ENCODE results near the gene AMH.
A peak's percentile ranks its signal among the peaks of the same experiment; 100 is the strongest.

The AMH gene

DNA sequence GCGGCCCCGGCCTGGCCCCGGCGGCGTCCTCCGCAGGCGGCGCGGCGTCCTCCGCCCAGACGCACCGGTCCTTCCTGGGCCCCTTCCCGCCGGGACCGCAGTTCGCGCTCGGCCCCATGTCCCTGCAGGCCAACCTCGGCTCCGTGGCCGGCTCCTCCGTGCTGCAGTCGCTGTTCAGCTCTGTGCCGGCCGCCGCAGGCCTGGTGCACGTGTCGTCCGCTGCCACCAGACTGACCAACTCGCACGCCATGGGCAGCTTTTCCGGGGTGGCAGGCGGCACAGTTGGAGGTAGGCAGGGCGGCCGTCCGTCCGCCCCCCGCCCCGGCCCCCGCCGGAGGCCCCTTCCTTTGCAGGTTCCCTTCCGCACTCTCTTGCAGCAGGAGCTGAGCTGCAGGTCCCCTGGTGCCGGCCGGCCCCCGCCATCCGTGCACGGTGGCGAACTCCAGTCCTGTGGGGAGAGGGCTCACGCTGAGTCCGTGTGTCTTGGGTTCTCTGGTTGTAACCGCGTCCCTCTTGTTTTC lies 22.2 kb upstream of the AMH start:
- no peaks in the 10 kb centered on the region for H3K9me3 Mint-ChIP-seq

DNA sequence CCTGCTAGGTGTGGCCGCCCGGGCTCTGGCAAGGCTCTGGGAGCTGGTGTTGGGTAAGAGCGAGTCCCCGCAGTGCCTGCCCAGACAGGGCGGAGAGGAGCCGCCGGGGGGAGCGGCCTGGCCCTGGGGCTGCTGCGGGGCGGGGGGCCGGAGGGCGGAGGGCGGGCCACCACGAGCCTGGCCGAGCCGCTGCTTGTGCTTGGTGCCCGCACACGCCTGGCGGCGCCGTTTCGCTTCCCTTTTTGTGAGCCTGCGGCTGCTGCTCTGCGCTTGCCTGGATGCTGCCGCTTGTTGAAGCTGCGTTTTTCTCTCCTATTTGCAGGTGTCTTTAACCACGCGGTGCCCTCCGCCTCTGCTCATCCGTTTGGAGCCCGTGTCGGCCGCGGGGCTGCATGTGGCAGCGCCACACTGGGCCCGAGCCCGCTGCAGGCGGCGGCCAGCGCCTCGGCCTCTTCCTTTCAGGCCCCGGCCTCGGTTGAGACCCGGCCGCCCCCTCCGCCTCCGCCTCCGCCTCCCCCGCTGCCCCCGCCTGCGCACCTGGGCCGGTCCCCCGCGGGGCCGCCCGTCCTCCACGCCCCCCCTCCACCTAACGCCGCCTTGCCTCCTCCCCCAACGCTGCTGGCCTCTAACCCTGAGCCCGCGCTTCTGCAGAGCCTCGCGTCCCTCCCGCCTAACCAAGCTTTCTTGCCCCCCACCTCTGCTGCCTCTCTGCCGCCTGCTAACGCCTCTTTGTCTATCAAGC lies 21.5 kb upstream of the AMH start:
- peaks cover 4% of the 10 kb centered on the region for H3K4me1 Mint-ChIP-seq
- H3K9me3 Mint-ChIP-seq = no peaks in the 10 kb centered on the region
- H3K36me3 Mint-ChIP-seq = peaks cover 39% of the 10 kb centered on the region
- CTCF ChIA-PET = interaction anchor here (0.7 kb wide), 1 partner anchor 40 kb away, joined by 3 read pairs; no protein-coding TSS in a partner anchor
- no peak overlapping the region for H3K4me3 Mint-ChIP-seq
- no peak for DNase-seq
- no peak overlapping the region for H3K27ac Mint-ChIP-seq
- H3K27me3 Mint-ChIP-seq = no peaks in the 10 kb centered on the region

More for the DNA sequence above, 22.2 kb upstream of the AMH start:
- DNase-seq = no peak
- CTCF ChIA-PET = no interaction called here
- Mint-ChIP-seq H3K4me1 (peaks cover 4% of the 10 kb centered on the region), H3K36me3 (peaks cover 36% of the 10 kb centered on the region), H3K27me3 (no peaks in the 10 kb centered on the region), H3K4me3 (no peak overlapping the region), H3K27ac (no peak overlapping the region)

DNA sequence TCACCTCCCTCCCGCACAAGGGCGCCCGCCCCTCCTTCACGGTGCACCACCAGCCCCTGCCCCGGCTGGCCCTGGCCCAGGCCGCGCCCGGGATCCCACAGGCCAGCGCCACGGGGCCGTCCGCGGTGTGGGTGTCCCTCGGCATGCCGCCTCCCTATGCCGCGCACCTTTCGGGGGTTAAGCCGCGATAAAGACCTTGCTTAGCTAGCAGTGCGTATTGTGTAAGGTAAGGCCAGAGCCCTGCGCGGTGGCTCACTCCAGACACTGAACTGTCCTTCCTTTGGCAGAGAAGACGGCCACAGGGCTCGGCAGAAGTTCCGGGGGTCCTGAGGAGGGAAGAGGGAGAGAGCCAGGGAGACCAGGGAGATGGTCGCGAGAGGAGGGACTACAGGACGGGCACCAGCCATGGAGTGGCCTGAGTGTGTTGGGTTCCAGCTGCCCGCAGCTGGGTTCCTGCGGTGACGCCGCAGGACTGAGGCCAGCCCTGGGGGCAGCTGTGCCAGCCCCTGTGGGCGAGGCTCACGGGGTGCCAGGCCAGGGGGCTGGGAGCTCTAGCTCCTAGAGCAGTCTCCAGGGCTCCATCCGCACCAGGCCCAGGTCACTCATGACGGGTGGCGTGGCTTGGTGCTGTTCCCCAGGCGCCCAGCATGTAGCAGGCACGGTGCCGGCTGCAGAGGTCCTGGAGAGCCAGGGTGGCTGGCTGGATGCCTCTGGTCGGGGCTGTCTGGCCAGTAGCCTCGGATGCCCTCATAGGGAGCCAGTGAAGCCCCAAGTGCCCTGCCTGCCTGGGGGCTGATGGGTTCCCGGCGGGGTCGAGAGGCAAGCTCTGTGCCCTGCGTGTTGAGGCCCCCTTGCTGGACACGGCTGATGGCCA lies 20.7 kb upstream of the AMH start:
- H3K9me3 Mint-ChIP-seq = no peaks in the 10 kb centered on the region
- no peak overlapping the region for H3K27ac Mint-ChIP-seq
- CTCF ChIA-PET = interaction anchor here (0.7 kb wide), 1 partner anchor 40 kb away, joined by 3 read pairs; no protein-coding TSS in a partner anchor
- no peaks in the 10 kb centered on the region for H3K27me3 Mint-ChIP-seq
- no peak overlapping the region for H3K4me3 Mint-ChIP-seq
- peaks cover 7% of the 10 kb centered on the region for H3K4me1 Mint-ChIP-seq
- peaks cover 41% of the 10 kb centered on the region for H3K36me3 Mint-ChIP-seq
- DNase-seq = no peak

DNA sequence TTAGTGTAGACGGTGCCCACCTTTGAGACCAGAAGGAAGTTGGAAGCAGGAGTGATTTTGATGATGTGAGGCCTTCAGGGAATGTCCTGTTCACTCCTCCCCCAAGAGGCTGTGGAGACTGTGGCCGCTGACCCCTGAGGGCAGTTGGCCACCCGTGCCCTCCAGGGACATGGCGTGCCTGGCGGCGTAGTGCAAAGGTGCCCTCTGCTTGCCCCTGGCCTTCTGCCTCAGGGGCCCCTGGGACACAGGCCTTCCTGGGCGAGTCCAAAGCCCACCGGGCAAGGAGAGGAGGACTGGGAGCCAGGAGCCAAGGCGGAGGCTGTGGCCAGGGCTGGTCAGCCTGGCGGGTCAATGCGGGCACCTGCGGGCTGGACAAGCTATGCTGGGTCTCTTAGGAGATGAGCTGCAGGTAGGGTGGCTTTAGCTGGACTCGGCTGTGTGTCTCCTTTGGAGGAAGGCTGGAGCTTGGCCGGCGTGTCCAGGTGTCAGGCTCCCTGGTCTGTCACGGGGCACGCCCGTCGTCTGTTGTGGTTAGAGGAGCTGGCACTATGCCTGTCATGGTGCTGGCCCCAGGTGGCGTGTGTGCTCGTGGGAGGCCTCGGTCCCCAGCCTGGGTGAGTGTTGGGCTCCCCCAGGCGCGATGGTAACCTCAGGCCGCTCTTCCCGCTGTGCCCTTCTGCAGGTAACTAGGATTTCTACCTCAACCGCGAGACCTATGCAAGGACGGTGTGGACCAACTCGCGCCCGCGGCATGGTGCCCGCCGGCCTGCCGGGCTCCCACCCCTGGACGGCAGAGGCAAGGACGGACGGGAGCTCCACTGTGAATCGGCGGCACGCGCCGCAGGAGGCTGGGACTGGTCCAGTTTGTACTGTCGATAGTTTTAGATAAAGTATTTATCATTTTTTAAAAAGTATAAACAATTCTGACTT lies 19.8 kb upstream of the AMH start:
- Mint-ChIP-seq H3K4me3 (no peak overlapping the region), H3K27ac (no peak overlapping the region), H3K9me3 (no peaks in the 10 kb centered on the region), H3K27me3 (no peaks in the 10 kb centered on the region), H3K36me3 (peaks cover 40% of the 10 kb centered on the region), H3K4me1 (peaks cover 10% of the 10 kb centered on the region)
- CTCF ChIA-PET = no interaction called here
- no peak for DNase-seq

DNA sequence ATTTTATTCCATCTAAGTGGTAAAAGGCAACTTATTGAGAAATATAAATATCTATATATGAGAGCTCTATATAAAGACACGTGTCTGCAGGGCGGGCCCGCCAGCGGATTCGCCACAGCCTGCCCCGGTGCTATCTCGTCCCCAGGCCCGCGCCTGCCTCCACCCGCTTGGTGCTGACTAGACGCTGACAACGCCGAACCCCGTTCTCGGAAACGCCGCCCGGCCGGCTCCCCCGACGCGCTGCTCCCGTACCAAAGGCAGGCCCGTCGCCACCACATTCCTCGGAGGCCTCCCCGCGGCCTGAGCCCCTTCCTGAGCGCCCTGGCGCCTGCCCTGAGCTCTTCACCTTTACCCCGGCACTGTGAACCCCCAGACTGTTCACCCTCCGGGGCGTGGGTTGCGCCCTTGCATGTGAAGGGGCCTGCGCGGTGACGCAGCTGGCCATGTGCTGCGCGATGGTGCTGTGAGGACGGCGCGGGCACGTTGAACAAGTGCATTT lies 19.0 kb upstream of the AMH start:
- CTCF ChIA-PET = interaction anchor here (1.3 kb wide), 1 partner anchor 14 kb away, joined by 4 read pairs; no protein-coding TSS in a partner anchor

DNA sequence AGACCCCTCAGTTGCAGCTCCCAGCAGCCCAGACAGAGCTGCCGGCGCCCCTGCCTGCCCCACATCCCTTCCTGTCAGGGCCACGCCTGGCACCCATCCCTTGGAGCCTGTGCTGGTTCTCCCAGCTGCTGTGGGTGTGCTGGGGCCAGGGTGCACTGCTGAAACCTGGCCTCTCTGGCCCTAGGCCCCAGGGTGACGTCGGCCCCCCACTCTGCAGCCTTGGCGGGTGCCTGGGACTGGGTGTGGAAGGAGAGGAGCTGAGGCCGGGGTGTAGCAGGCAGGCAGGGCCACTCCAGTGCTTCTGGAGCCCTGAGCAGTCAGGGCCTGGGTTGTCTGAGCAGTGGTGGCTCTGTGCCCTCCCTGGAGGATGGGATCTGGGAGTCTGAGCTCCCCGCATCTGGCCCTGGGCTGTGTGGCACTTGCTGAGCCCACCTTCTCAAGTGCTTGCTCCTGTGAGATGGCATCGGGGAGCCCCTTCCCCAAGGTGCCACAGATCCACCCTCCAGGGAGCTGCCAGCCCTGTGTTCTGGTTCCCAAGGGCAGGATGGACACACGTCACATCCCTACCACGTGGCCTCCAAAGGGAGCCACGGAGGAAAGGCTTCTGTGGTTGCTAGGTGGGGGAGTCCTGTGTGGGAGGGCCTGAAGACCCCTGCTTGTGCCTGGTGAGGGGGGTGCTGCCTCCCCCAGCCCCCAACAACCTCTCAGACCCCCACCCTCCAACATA lies 18.2 kb upstream of the AMH start:
- CTCF ChIA-PET = interaction anchor here (1.3 kb wide), 1 partner anchor 15 kb away, joined by 4 read pairs; no protein-coding TSS in a partner anchor
- Mint-ChIP-seq H3K27me3 (no peaks in the 10 kb centered on the region), H3K4me1 (peaks cover 20% of the 10 kb centered on the region), H3K36me3 (peaks cover 33% of the 10 kb centered on the region), H3K4me3 (no peak overlapping the region), H3K9me3 (no peaks in the 10 kb centered on the region), H3K27ac (no peak overlapping the region)
- DNase-seq = no peak

More for the DNA sequence above, 19.0 kb upstream of the AMH start:
- H3K4me3 Mint-ChIP-seq = no peak overlapping the region
- no peak for DNase-seq
- peaks cover 17% of the 10 kb centered on the region for H3K4me1 Mint-ChIP-seq
- no peak overlapping the region for H3K27ac Mint-ChIP-seq
- no peaks in the 10 kb centered on the region for H3K27me3 Mint-ChIP-seq
- peaks cover 35% of the 10 kb centered on the region for H3K36me3 Mint-ChIP-seq
- no peaks in the 10 kb centered on the region for H3K9me3 Mint-ChIP-seq

DNA sequence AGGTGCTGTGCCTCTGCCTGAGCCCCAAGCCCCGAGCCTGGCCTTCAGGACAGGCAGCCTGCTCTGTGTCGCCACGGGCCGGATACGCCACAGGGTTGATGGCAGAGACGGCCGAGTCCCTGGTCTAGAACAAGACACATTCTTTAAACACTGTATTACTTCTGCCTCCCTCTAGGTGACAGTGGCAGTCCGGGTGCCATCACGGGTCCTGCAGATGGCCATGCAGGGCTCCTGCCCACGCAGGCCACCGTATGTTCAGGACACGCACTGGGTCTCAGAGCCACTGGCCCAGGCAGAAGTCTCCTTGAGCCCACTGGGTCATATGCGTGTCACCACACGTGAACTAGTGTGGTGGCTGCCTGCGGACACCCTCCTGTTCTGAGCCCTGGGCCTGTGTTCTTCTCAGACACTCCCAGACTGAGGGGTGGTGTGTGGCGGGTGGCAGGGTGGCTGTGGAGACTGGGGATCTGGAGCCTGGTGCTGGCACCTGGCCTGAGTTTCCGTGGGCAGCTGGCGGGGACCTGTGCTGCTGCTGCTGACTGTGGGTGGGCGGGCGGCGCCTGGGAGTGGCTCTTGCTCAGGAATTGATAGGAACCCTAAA lies 17.4 kb upstream of the AMH start:
- Mint-ChIP-seq H3K4me3 (no peak overlapping the region), H3K4me1 (peaks cover 22% of the 10 kb centered on the region), H3K27ac (no peak overlapping the region), H3K27me3 (peaks cover 4% of the 10 kb centered on the region), H3K9me3 (no peaks in the 10 kb centered on the region), H3K36me3 (peaks cover 36% of the 10 kb centered on the region)
- no peak for DNase-seq
- CTCF ChIA-PET = interaction anchor here (1.3 kb wide), 1 partner anchor 16 kb away, joined by 4 read pairs; no protein-coding TSS in a partner anchor

DNA sequence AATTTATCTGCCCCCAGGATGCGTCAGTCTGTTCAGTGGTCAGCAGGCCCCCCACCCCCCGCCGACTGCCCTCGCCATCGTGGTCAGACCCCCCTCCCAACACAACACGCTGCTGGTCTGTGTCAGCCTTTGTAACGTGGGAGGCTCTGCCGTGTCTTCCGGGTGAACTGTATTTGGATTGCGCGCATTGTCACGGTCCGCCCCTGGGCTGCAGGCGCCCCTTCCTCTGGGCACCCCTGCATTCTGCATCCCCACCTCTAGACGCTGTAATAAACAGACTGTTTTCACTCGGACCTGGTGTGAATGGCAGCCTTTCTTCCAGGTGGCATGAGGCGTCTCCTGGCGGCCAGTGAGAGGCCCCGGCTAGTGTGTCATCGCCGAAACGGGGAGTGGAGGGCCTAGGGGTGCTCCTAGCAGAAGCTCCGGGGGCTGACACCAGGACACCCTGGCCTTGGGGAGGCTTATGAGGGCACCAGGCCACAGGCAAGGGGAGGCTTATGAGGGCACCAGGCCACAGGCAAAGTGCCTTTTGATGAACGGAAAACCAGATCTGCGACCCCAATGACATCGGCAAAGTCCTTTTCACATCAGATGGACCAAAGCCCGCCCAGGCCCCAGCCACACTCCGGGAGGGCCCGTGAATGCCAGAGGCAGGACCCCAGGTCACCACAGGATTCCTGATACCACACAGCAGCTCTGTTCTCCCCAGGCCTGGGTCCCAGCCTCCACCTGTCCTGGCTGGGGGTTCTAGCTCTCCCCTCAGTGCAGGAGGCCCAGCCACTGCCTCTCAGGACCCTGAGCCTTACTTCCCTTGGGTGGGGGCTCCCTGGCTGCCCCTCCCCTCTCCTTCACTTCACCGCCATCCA lies 16.6 kb upstream of the AMH start:
- Mint-ChIP-seq H3K4me1 (peaks cover 25% of the 10 kb centered on the region), H3K9me3 (no peaks in the 10 kb centered on the region), H3K27ac (peak overlapping the region; percentile 64), H3K36me3 (peaks cover 39% of the 10 kb centered on the region), H3K4me3 (no peak overlapping the region), H3K27me3 (peaks cover 4% of the 10 kb centered on the region)
- DNase-seq = no peak
- CTCF ChIA-PET = interaction anchor here (0.6 to 1.4 kb wide), 3 partner anchors 20 to 76 kb away, joined by 3 to 5 read pairs (median 3); no protein-coding TSS in a partner anchor

DNA sequence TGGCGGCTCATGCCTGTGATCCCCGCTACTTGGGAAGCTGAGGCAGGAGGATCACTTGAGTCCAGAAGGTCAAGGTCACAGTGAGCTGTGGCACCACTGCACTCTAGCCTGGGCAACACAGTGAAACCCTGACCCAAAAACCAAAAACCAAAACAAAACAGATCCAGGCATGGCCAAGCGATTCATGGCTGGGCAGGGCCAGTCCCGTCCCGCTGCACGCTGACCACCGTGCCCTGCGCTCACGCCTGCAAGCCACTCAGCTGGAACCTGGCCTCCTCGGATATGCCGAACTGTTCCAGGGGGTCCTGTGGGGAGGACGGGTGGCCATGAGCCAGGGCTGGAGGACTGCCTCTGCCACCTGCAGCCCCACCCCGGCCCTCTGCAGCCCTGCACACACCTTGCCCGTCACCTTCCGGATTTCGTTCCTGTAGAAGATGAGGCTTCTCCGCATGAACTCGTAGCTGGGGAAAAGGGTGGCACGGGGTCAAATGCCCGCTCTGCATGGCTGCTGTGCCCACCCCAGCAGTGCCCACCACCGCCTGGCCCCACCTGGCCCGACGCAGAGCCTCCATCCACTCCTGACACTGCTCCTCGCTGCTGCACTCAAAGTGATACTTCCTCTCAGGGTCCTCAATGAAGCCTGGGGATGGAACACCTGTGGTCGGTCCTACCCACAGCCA lies 15.4 kb upstream of the AMH start:
- peaks cover 4% of the 10 kb centered on the region for H3K27me3 Mint-ChIP-seq
- H3K36me3 Mint-ChIP-seq = peaks cover 46% of the 10 kb centered on the region
- peak overlapping the region; percentile 98 for H3K4me3 Mint-ChIP-seq
- no peak overlapping the region for H3K27ac Mint-ChIP-seq
- CTCF ChIA-PET = interaction anchor here (1.0 to 1.4 kb wide), 3 partner anchors 22 to 78 kb away, joined by 3 to 5 read pairs (median 3); no protein-coding TSS in a partner anchor
- DNase-seq = no peak
- H3K9me3 Mint-ChIP-seq = no peaks in the 10 kb centered on the region
- peaks cover 37% of the 10 kb centered on the region for H3K4me1 Mint-ChIP-seq

DNA sequence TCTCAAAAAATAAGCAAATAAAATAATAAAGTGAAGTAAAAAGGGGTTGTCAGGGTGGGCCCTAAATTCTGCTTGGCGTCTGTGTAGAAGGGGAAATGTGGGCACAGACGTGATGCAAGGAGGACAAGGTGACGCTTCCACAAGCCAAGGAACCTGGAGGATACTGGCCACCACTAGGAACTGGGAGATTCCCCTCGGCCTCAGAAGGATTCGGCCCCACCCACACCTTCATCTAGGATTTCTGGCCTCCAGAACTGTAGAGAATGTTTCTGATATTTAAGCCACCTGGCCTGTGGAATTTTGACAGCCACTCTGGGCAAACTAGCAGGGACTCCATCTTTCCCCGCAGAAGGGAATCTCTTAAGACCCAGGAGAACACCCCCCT lies 14.1 kb upstream of the AMH start:
- Mint-ChIP-seq H3K27ac (peak overlapping the region; percentile 92), H3K9me3 (no peaks in the 10 kb centered on the region), H3K27me3 (peaks cover 4% of the 10 kb centered on the region), H3K4me3 (peak overlapping the region; percentile 98), H3K4me1 (peaks cover 49% of the 10 kb centered on the region), H3K36me3 (peaks cover 47% of the 10 kb centered on the region)
- CTCF ChIA-PET = interaction anchor here (1.1 to 1.9 kb wide), 4 partner anchors 39 to 81 kb away, joined by 4 to 7 read pairs (median 6); no protein-coding TSS in a partner anchor
- no peak for DNase-seq

DNA sequence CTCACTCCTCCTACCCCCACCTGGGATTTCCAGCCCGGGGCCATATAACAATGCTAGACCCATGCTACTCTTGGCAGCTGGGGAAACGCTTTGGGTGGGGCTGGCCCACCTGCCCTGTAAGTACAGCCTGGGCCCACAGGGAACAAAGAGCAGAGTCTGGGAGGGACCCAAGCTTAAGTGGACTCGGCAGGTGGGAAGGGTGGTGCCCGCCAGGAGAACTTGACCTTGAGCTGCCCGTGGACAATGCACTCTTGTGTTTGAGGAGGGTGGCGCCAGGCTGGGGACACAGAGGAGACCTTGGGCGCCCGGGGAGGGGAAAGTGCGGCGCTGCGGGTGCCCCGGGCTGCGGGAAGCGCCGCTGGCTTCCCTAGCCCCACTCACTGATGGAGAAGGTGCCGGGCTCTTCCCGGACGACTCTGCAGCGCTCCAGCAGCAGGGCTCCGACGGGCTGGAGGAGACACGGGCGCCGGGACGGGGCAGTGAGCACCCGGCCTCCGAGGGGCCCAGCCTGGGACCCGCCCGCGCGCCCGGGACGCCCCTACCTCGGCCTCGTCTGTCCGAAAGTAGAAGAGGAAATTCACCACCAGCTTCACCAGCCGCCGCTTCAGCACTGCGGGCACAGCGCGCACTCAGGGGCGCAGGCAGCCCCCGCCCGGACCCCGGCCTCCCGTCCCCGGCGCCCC lies 13.6 kb upstream of the AMH start:
- DNase-seq = peak; percentile 47
- H3K9me3 Mint-ChIP-seq = no peaks in the 10 kb centered on the region
- H3K36me3 Mint-ChIP-seq = peaks cover 48% of the 10 kb centered on the region
- H3K27ac Mint-ChIP-seq = peak overlapping the region; percentile 92
- H3K4me3 Mint-ChIP-seq = peak overlapping the region; percentile 98
- CTCF ChIA-PET = interaction anchor here (0.6 to 1.9 kb wide), 11 partner anchors 19 to 402 kb away, joined by 3 to 7 read pairs (median 3); no protein-coding TSS in a partner anchor
- H3K27me3 Mint-ChIP-seq = peaks cover 4% of the 10 kb centered on the region
- H3K4me1 Mint-ChIP-seq = peaks cover 53% of the 10 kb centered on the region

Data from activated naive CD4-positive, alpha-beta T cell treated with anti-CD3 and anti-CD28 coated beads, Interleukin-2, amount 10 ng/mL, durations not matched to agents 7 days and 5 days (primary cell).